Inferior parietal cortex (tissue), 1 donor: ENCODE measurements around the gene ZACN.

ENCODE experiments used
- DNase-seq: peaks from one replicate; pipeline ENCODE4 v3.0.0-alpha.2; 2016; ENCODE audit errors: extremely low spot score

The ZACN gene

DNA sequence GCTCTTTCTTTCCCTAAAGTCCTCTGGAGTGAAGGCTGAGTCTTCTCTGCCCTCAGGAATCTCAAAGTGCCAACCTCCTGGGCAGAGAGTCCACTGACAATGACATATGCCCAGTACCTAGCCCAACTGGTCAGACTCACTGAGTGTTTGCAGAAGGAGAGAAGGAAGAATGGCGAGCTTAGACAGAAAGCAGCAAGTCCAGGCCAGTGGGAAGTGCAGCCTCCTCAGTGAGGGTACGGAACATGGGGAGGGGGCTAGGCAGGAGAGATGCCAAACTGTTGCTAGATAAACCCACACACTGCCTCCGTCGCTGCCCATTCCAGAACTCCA lies 23.9 kb downstream of the ZACN start:
- no peak for DNase-seq

DNA sequence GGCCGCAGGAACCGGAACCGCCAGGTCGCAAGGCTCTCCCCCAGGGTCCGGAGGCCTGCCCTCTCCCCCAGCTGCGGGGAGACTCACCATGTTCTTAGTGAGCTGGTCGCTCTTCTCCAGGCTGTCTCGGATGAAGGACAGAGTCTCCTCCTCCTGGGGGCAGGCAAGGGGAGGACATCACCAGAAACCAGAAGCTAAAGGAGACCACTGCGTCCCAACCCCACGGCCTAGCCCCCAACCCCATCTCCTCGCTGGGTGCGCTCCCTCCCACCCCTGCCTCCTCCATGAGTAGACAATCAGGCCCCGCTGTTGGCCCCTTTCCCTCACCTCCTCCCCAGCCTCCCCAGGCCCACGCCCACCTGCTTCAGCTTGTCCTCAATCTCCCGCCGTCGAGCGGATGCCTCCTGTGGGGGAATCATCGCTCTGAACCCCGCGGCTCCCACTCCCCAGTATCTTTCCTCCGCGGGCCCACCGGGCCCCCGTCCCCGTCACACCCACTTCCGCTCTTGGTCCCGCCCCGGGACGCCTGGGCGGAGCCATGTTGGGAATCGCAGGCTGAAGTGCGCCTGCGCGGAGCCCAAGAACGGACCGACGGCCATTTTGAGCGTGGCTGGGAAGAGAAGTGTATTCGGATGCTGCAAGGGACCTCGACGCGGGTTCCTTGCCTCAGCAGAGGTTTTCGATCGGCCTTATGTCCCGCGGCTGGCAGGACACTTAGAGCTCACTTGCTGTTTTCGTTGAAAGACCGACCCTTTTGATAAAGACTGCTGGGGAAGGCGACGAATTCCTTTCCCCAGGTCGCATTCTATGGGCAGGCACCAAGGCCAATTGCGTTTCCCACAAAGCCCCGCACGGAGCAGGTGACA lies 24.5 kb downstream of the ZACN start, which contains the start of gene EXOC7:
TSS of gene EXOC7 (minus strand) at position 514 of the 866 bp plus-strand sequence. CDS start at position 419, 95 bp downstream.
- peak; percentile 97 for DNase-seq

DNA sequence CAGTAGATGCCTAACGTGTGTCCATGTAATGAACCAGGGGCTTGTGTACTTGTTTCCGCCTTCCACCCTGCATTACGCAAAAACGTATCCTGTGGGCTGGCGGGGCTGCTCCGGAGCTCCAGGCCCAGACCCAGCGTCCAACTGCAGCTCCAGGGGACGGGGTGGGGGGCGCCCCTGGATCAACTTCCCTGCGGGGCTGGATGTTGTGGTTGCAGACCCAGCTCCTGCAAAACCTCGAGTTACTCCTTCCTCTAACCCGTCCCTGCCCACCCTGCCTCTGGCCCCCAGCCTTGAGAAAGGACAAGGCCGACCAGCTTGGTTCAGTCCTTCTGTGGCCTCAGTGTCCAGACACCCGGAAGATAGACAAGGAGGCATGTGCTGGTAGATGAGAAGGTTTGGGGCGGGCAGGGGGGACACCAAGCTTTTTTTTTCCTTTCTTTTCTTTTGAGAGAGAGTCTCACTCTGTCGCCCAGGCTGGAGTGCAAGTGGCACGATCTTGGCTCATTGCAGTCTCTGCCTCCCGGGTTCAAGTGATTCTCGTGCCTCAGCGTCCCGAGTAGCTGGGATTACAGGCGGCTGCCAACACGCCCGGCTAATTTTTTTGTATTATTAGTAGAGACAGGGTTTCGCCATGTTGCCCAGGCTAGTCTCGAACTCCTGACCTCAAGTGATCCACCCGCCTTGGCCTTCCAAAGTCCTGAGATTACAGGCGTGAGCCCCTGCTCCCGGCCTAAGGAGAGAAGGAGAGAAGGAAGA lies 25.3 kb downstream of the ZACN start:
- DNase-seq: no peak

DNA sequence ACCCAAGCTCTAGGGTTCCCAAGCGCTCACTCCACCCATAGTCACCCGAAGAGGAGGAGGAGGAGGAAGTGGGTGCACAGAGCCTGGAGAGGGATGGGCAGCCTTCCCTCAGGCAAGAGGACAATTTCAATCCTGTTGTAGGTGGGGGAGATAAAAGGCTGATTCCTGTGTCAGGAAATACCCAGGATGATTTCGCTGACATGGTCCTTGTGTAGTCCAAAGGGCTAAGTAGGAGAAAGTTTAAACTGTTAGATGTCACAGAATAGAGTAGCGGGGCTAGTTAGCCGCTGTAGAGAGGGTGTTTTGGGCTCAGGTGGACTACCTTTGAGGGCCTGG lies 25.9 kb downstream of the ZACN start:
- no peak for DNase-seq

DNA sequence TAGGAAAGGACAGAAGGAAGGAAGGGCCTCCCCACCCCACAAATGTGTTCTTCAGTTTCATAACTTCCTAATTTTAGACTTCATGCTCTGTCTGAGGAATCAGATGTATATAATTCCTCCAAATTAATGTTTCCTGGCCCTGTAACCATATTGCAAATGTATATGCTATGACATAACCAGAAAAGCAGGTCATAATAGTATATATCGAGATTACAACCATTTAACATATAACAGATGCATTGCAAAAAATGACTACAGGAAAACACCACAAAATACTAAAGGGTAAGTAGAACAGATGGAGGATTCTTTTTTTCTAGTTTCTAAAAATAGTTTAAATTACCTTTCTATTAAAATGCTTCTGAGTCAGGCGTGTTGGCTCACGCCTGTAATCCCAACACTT lies 27.7 kb downstream of the ZACN start:
- no peak for DNase-seq

DNA sequence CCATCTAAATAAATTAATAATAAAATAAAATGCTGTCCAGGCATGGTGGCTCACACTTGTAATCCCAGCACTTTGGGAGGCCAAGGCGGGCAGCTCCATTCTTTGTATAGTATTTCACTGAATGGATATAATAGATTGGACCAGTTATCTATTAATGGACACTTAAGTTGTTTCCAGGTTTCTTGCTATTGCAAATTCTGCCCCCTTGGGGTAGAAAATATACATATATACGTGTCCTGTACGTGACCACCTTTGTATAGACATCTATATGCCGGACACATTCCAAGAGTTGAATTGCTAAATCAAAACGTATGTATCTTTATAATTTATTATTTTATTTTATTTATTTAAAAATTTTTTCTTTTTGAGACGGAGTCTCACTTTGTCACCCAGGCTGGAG lies 28.5 kb downstream of the ZACN start:
- DNase-seq: no peak

DNA sequence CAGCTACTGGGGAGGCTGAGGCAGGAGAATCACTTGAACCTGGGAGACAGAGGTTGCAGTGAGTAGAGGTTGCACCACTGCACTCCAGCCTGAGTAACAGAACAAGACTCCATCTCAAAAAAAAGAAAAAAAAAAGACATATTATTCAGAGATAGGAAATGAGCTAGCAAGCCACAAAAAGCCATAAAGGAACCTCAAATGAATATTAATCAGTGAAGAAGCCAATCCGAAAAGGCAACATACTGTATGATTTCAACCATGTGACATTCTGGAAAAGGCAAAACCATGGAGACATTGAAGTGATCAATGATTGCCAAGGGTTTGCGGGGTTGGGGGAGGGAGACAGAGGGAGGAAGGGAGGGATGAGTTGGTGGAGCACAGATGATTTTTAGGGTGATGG lies 33.0 kb downstream of the ZACN start:
- no peak for DNase-seq

DNA sequence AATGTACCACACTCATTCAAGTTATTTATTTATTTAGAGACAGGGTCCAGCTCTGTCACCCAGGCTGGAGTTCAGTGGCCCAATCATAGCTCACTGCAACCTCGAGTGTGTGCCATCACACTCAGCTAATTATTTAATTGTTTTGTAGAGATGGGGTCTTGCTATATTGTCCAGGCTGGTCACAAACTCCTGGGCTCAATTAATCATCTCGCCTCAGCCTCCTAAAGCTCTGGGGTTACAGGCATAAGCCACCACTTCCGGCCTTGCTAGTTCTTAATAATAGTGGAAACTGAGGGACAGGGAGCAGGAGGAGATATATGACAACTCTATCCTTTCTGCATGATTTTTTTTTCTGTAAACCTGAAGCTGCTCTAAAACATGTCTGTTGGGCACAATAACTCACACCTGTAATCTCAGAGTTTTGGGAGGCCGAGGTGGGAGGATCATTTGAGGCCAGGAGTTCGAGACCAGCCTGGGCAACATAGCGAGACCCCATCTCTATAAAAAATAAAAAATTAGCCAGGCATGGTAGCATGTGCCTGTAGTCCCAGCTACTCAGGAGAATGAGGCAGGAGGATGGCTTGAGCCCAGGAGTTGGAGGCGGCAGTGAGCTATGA lies 36.3 kb downstream of the ZACN start:
- DNase-seq: no peak

DNA sequence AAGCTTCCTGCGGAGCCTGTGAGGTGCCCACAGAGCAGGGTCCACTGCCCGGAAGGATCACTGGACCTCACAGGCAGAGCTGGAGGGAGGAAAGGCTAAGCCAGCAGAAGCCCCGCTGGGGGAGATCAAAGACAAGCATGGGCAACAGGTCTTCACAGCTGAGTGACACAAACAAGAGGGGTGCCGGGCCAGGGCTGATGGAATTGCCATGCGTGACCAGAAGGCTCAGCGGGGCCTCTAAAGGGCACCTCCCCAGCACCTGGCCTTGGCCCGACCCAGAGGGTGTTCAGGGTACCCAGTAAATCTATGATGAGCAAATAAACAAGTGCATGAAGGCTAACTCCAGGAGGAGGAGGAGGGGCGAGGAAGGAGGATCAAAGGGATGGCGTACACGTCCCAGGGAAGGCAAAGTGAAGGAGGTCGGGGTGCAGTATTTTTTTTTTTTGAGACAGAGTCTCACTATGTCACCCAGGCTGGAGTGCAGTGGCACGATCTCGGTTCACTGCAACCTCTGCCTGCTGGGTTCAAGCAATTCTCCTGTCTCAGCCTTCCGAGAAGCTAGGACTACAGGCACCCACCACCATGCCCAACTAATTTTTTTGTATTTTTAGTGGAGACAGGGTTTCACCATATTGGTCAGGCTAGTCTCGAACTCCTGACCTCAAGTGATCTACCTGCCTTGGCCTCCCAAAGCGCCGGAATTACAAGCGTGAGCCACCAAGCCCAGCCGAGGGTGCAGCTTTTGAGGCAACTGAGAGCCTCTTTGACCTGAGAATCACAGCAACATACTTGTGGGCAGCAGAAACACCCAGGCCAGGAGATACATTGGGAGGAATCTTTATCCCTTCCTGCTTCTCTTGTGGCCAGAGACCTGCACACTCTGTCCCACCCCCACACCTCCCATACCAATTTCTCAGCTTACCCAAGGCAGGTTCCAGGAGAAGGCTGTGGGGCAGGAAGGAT lies 40.7 kb downstream of the ZACN start:
- DNase-seq: no peak

DNA sequence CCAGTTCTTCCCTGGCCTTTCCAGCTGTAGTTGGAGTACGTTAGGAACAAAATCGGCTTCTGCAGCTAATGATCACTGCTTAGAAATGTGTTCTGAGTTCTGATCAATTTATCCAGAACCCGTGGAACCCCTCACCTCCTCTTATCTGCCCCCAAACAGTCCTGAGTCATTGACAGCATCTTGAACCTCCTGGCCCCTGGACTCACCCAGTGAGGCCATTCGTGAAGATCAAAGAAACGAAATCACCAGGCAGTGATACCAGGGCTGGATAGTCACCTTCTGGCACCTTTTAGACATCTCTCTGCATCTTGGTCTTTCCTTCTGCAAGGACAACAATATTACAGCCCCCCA lies 41.7 kb downstream of the ZACN start:
- no peak for DNase-seq

DNA sequence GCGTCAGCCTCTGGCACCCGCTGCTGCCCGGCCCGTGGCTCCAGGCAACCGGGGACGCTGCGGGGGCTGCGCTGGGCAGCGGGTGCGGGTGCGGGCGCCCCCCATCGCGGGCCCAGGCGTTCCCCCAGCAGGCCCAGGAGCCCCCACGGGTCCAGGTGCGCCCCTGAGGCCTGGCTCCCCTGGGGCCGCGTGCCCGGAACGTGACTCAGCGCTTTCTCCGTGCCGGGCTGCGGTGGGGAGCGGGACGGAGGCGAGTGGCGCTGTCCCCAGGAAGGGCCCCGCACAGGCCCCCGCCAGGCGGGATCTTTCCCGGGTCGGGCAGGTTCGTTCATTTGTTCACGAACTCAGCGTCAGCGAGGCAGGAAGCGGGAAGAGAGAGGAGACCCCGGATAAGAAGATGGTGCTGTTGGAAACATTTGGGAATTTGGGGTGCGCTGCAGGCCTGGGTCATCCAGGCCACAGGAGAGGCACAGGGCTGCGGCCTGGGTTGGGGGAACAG lies 43.0 kb downstream of the ZACN start:
- DNase-seq: no peak

DNA sequence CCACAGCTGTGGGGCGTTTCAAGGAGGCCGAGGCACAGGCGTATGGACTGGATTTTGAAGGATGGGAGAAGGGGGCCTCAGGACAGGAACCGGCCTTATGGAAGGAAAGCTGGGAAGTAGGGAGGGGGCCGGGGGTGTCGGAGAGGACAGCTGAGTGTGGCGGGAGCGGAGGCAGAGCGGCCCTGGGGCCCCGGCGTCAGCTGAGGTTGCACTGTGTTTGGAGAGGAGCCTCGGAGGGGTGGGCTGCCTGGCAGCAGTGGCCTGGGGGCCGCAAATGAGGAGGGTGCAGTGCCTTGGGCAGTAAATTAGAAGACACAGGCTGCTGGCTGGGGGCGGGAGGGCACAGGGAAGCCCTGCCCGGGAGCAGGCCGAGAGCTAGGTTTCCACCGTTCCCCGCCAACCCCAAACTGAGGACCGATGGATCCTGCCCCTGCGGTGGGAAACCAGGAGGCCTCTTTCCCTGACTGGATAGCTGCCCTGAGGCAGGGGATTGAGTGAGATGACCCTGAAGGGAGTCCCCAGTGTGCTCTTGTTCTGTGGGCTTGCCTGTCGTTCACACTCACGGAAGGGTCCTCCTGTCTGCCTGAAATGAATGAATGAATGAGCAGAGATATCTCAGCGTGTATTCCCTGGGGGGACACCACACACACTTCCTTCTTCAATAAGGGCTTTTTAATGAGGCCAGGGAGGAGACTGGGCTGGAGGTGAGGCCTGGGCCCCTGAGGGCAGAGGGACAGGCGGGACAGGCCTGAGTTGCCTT lies 43.6 kb downstream of the ZACN start:
- DNase-seq: no peak

DNA sequence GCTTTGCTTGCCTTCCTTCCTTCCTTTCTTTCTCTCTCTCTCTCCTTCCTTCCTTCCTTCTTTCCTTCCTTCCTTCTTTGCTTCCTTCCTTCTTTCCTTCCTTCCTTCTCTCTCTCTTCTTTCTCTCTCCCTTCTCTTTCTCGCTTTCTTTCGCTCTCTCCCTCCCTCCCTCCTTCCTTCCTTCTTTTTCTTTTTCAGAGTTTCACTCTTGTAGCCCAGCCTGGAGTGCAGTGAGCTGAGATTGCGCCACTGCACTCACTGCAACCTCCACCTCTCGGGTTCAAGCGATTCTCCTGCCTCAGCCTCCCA lies 44.2 kb downstream of the ZACN start:
- no peak for DNase-seq

DNA sequence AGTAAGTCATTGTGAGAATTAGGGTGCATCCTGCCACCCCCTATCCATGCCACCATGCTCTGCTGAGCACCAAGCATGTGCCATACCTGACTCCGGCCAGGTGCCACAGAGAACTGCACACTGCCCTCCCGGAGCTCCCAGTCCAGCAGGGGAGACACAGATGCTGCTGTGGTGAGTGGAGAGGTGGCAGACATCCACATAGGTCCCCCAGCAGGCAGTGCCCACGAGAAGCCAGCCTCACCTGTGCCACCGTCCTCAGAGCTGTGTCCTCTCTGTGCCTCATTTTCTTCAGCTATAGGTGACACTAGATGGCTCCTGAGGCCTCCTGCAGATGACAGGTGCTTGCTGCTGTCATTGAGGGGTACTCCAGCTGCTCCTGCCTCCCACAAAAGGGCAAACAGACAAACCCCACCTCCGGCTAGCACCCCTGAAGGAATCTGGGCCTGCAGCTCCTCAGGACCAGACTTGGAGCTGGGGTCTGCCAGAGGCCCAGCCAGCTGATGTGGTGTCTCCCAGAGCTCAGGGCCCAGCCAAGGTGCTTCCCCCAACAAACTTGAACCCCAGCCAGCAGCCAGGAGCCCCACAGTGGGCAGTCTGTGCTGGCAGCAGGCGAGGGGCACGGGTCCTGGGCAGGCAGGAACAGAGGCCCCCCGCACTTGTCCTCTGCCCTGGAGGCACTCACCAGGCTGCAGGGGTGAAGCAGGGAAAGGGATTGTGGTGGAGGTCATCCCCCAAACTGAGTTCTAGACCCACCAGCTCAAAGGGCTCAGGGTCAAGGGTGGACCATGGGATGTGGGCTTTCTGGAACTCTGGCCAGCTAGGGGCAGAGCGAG lies 45.0 kb downstream of the ZACN start:
- DNase-seq: no peak

DNA sequence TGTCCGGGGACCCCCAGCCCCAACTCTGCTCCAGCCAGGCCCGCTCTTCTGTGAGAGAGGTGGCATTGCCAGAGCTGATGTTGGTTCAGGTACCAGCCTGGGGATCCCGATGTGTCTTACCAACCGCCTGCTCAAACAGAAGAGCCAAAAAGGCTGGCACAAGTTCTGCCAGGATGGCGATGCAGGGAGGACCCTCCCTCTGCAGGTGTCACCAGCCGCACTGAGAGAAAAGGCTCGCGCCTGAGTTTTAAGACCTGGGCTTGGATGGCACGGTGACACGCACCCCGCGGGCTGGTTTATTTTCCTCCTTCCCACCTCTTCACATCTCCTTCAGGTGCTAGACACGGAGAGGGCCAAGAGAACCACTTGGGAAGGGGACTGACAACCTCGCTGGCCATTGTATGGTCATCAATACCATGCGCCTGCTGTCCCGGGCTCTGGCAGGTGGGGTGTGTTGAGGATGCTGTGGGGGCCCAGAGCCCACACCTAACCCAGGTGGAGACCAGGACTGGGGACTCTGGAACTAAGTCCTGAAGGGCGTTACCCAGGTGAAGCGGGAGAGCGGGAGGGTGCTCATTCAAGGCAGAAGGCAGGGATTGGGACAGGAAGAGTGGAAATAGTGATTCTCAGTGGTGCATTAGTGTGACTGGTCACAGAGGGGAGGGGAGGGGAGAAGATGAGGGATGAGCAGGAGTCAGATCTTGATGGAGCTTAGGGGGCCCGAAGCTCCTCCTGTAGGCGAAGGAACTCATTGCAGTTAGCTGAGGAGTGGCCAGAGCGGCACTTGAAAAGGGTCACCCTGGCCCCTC lies 45.8 kb downstream of the ZACN start:
- no peak for DNase-seq

DNA sequence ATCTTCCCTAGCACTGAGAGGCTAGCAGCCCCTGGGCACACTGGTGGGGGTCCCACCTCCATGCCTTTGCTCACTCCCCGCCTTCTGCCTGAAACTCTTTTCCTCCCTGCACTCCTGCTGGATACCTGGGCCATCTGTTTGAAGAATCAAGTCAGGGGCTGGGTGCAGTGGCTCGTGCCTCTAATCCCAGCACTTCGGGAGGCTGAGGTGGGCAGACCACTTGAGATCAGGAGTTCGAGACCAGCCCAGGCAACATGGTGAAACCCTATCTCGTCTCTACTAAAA lies 46.4 kb downstream of the ZACN start:
- DNase-seq: no peak

DNA sequence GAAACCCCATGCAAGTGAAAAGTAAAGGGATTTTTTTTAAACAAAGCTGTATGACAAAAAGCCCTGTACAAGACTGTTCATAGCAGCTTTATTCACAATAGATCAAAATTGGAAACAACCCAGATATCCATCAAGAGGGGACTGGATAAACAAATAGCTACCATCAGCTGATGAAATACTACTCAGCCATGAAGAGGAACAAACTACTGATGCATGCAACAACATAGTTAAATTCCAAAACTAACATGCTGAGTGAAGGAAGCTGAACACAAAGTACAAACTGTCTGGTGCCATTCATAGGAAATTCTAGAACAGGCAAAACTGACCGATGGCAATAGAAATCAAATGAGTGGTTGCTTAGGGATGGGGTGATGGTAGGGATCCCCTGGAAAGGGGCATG lies 46.9 kb downstream of the ZACN start:
- DNase-seq: no peak

DNA sequence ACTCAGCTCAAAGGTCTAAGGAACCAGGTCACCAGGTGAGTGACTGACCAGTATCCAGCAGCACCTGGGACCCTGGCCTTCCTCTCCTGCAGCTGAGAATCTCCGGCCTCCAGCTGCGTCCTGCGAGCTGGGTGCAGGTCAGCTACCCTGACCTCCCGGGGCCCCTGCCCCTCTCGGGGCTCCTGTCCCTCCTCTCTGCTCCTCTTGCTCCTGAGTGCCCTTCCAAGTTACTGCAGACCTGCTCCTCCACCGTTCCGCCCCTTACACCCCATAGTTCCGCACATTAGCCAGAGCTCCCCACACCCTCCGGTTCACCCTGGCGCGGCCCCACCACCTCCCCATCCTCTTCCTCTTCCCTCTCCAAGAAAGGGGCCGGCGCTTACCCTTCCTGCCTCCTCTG lies 51.5 kb downstream of the ZACN start:
- no peak for DNase-seq

DNA sequence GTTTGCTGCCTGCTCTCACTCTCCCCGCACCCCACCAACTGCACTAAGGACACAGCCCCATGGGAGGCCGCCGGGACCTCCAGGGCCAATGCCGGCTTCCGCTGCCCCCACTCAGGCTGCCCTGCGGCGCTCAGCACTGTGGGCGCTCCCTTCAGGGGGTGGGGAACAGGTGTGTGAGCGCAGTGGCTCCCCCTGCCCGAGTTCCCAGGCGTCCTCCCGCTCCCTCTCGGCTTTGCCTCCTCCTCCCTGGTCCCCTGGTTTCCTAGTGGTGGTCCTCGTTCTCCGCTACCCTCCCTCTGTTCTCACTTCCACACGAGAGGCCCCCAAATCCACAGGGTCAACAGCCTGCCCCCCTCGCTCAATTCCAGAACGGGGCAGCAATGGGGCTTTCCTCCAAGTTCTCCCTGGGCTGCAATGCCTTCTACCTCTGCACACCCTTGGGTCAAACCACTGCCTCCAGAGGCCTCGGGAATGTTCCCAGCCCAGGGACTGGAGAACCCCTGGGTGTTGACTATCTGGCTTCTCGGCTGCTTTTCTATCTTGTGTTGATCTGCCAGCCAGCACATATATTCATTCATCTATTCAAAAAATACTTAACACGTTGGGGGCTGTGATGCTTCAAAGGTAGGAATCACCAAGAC lies 52.2 kb downstream of the ZACN start:
- DNase-seq: no peak
